Upper lobe of left lung (tissue), 6 donors: ENCODE data around the gene MCM3AP. TPM values are rescaled to one million over a fixed set of nuclear protein-coding genes. Genes with fewer than 3 reads are reported as not detected.

ENCODE experiments used
- ATAC-seq, 2 donors: fragments of 200-7000 bp; cut with Tn5 transposase; one replicate each; pipeline ENCODE4 v1.9.1; 2022; ENCODE audit warnings: mild to moderate bottlenecking in 2 of 2, moderate library complexity in 2 of 2; ENCODE audit not compliant: low FRiP score in 2 of 2
- DNase-seq, 2 donors: peaks; one replicate each; pipeline ENCODE4 v3.0.0-alpha.2; 2019 to 2020
- H3K27ac ChIP-seq, 4 donors: fragments of 200-600 bp; sonication (generic); one replicate each; pipeline ENCODE4 v1.5.1; 2016 to 2019
- H3K27me3 ChIP-seq, 4 donors: fragments of 200-600 bp; sonication (generic); one replicate each; pipeline ENCODE4 v1.5.1; 2017 to 2019
- H3K36me3 ChIP-seq, 4 donors: fragments of 200-600 bp; sonication (generic); one replicate each; pipeline ENCODE4 v1.5.1; 2016 to 2019
- H3K4me1 ChIP-seq, 4 donors: fragments of 200-600 bp; sonication (generic); one replicate each; pipeline ENCODE4 v1.5.1; 2018 to 2019
- H3K4me3 ChIP-seq, 4 donors: fragments of 200-600 bp; sonication (generic); one replicate each; pipeline ENCODE4 v1.5.1; 2017 to 2019; ENCODE audit warnings: mild to moderate bottlenecking in 2 of 4, moderate library complexity in 1 of 4
- H3K9me3 ChIP-seq, 4 donors: fragments of 200-600 bp; sonication (generic); one replicate each; pipeline ENCODE4 v1.5.1; 2018 to 2019
- CTCF ChIP-seq, 6 experiments: fragments of 450-650 bp in 4 of 6; fragments of 200-600 bp in 2 of 6; sonication (generic) in 2 of 6; IDR thresholded peaks; one replicate each; pipeline ENCODE4 v1.5.1; 2016 to 2019; ENCODE audit warnings: antibody characterized with exemption in 6 of 6
- EP300 ChIP-seq, 4 donors: sonication (generic); formaldehyde crosslinking; IDR thresholded peaks; one replicate each; pipeline ENCODE4 v1.5.1; 2017; ENCODE audit warnings: antibody characterized with exemption in 4 of 4, control low read depth in 2 of 4
- POLR2A ChIP-seq, 4 donors: fragments of 450-650 bp; IDR thresholded peaks; one replicate each; pipeline ENCODE4 v1.5.1; 2016 to 2017; ENCODE audit warnings: antibody characterized with exemption in 4 of 4, mild to moderate bottlenecking in 2 of 4
- POLR2AphosphoS5 ChIP-seq, 2 donors: sonication (generic); formaldehyde crosslinking; IDR thresholded peaks; one replicate each; pipeline ENCODE4 v1.5.1; 2017; ENCODE audit warnings: antibody characterized with exemption in 2 of 2
- WGBS, 2 donors: methylation state at CpG; one replicate each; pipeline ENCODE4 v1.1.5; 2017 to 2018; 5-methylcytosine and 5-hydroxymethylcytosine counted together
- total RNA-seq, 6 donors: library from RNA; depleted of rRNA in 4 of 6; stranded (reverse); fragments of >200 nt in 4 of 6; gene quantifications; one replicate each; pipeline versions ENCODE4 v1.1.0 to v1.2.1, GENCODE V29; 2016 to 2021
- donor health status: DM: no; HTN: no; CAD: no; lungs with moderate emphysema.
- donor health status: DM: no; HTN: yes; CAD: no; lungs with severe emphysema.

MCM3AP gene
- total RNA-seq, 6 donors from 2014 or later = 93.3 to 226 (median 98.4) TPM

- H3K9me3 ChIP-seq = no peaks in the 10 kb centered on the region
- WGBS, 2 donors = 94 to 97% methylated on average over 6 to 8 of the region's 13 CpGs
- H3K27me3 ChIP-seq = no peaks in the 10 kb centered on the region
- DNase-seq (no peak), ATAC-seq (peak; percentile 17 to 24)
- TF ChIP-seq POLR2AphosphoS5 (IDR thresholded peaks at IDR 0.05) (no peak), EP300 (IDR thresholded peaks at IDR 0.05) (no peak), CTCF (IDR thresholded peaks at IDR 0.05) (no peak), POLR2A (IDR thresholded peaks at IDR 0.05) (no peak)
- peaks cover 41 to 97% (median 85%) of the 10 kb centered on the region in 4 donors for H3K36me3 ChIP-seq
- no peak overlapping the region for H3K27ac ChIP-seq
- H3K4me3 ChIP-seq = no peak overlapping the region
- H3K4me1 ChIP-seq = peaks cover 0 to 3% (median 0%) of the 10 kb centered on the region in 4 donors
Measured at GRCh38 chr21:46264690-46265144, 20.7 kb downstream of the MCM3AP start.

GRCh38 chr21:46264046-46264689, 21.2 kb downstream of the MCM3AP start:
- Histone ChIP-seq H3K27ac (no peak overlapping the region), H3K27me3 (no peaks in the 10 kb centered on the region), H3K36me3 (peaks cover 43 to 97% (median 83%) of the 10 kb centered on the region in 4 donors), H3K9me3 (no peaks in the 10 kb centered on the region), H3K4me1 (peaks cover 0 to 3% (median 0%) of the 10 kb centered on the region in 4 donors), H3K4me3 (no peak overlapping the region)
- no peak for TF ChIP-seq POLR2A (IDR thresholded peaks at IDR 0.05)
- no peak for TF ChIP-seq CTCF (IDR thresholded peaks at IDR 0.05)
- 93 to 97% methylated on average over 8 to 22 of the region's 22 CpGs for WGBS, 2 donors
- ATAC-seq (peak; percentile 11 to 16), DNase-seq (no peak)

GRCh38 chr21:46256501-46256994, 28.9 kb downstream of the MCM3AP start:
- no peak for ATAC-seq

GRCh38 chr21:46255758-46256337, 29.6 kb downstream of the MCM3AP start:
- peaks cover 65 to 100% (median 83%) of the 10 kb centered on the region in 4 donors for H3K36me3 ChIP-seq
- no peak overlapping the region for H3K4me3 ChIP-seq
- no peak for DNase-seq
- no peaks in the 10 kb centered on the region for H3K27me3 ChIP-seq
- H3K9me3 ChIP-seq = no peaks in the 10 kb centered on the region
- no peak overlapping the region for H3K27ac ChIP-seq
- ATAC-seq = no peak
- WGBS, 2 donors = 90 to 96% methylated on average over 4 to 6 of the region's 6 CpGs
- H3K4me1 ChIP-seq = no peaks in the 10 kb centered on the region
- TF ChIP-seq POLR2AphosphoS5 (IDR thresholded peaks at IDR 0.05) (no peak), POLR2A (IDR thresholded peaks at IDR 0.05) (no peak), EP300 (IDR thresholded peaks at IDR 0.05) (no peak), CTCF (IDR thresholded peaks at IDR 0.05) (no peak)

More at GRCh38 chr21:46256501-46256994, 28.9 kb downstream of the MCM3AP start:
- peaks cover 70 to 100% (median 86%) of the 10 kb centered on the region in 4 donors for H3K36me3 ChIP-seq
- H3K27ac ChIP-seq = no peak overlapping the region
- H3K9me3 ChIP-seq = no peaks in the 10 kb centered on the region
- DNase-seq = no peak
- H3K4me3 ChIP-seq = no peak overlapping the region
- no peaks in the 10 kb centered on the region for H3K4me1 ChIP-seq
- no peaks in the 10 kb centered on the region for H3K27me3 ChIP-seq
- TF ChIP-seq CTCF (IDR thresholded peaks at IDR 0.05) = no peak
- no peak for TF ChIP-seq POLR2AphosphoS5 (IDR thresholded peaks at IDR 0.05)
- no peak for TF ChIP-seq EP300 (IDR thresholded peaks at IDR 0.05)
- TF ChIP-seq POLR2A (IDR thresholded peaks at IDR 0.05) = no peak
- WGBS, 2 donors = 94% methylated on average over 7 to 18 of the region's 18 CpGs
